ENCODE measurements around the gene SLC25A31.

DNA sequence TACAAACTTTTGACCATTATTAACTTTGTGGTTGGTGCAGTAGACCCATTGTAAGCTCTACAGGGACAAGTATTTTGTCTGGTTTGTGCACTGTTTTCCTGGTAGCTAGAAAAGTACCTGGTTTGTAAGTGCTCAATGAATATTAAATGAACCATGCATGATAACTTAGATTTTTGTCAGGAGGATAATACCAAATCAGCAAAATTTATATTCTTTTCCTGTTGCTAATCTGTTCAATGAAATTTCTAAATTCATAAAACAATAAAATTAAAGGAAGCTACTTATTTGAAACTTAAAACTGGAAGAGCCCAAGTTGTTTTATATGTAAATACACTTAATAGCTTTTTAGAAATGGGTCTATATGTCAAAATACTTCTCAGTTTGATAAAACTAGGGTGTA, 69.5 kb downstream of the SLC25A31 start:
- TF ChIP-seq EZH2 (IDR thresholded peaks at IDR 0.05; ENCODE audit: insufficient read depth, poor library complexity, severe bottlenecking) (no peak), EZH2phosphoT487 (IDR thresholded peaks at IDR 0.05; ENCODE audit: insufficient read depth, low read depth) (no peak)

All from GM23248 (cell line).